ENCODE results near the gene CAMSAP1.

GRCh38 chr9:135933114-135933513 lies 25.8 kb upstream of the CAMSAP1 start:
- TF ChIP-seq EZH2phosphoT487 (IDR thresholded peaks at IDR 0.05; ENCODE audit: insufficient read depth, low read depth) (no peak), EZH2 (IDR thresholded peaks at IDR 0.05; ENCODE audit: insufficient read depth, poor library complexity, severe bottlenecking) (no peak)

Data from GM23248 (cell line).